ENCODE results near the gene FADS6.

DNA sequence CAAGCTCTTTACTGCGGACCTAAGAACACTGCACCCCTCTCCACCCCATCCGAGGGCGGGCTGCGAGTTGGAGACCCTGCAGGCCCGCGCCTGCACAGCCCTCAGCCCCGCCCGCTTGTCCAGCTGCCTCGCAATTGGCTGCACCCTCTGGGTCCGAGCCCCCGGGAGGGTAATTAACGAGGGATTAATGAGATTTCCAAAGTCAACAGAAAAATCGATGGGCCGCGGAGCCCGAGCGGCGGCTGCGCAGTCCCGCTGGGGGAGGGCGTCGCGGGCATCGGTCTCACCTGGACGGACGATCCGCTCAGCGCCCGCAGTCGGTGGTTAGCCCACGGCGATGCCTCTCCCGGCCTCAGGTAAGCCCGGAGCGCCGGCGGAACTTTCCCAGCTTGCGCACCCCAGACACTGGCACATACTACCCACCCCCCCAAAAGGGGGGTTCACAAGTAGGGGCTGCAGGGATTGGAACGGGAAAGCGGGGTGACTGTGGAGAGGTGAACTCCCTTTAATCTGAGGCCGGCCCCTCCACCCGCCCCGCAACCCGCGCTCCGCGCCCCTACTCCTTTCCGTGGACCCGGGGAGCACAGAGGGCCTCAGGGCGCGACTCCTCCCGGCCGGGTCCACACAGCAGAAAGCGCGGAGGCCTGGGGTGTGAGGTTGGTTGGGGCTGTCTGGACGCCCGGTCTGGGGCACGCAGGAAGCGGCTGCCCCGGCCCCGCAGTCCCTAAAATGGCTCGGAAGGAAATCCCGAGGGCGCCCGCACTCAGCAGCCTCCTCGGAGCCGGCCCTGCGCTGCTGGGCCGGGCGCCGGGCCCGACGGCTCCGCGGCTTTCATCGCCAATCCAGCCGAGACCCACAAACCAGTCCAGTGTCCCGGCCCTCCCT, 42.4 kb upstream of the FADS6 start, which contains the start of gene OTOP3:
- TF ChIP-seq POLR2A (IDR thresholded peaks at IDR 0.05; ENCODE audit: extremely low read depth, insufficient read length) (no peak), CTCF (IDR thresholded peaks at IDR 0.05; ENCODE audit: low read depth, low read length) (no peak)

All from NB4 (cell line).